DMS53 treated with DMSO at 0.1 percent for 48 hours (cell line): ENCODE measurements around the gene STXBP1.

Experiments used
- DNase-seq: peaks from one replicate; lab custom pipeline; 2025; ENCODE audit not compliant: unreplicated experiment; lab: John Stamatoyannopoulos, UW

STXBP1 gene

GRCh38 chr9:127731938-127732337, 119.9 kb downstream of the STXBP1 start:
- no peak for DNase-seq

DNA sequence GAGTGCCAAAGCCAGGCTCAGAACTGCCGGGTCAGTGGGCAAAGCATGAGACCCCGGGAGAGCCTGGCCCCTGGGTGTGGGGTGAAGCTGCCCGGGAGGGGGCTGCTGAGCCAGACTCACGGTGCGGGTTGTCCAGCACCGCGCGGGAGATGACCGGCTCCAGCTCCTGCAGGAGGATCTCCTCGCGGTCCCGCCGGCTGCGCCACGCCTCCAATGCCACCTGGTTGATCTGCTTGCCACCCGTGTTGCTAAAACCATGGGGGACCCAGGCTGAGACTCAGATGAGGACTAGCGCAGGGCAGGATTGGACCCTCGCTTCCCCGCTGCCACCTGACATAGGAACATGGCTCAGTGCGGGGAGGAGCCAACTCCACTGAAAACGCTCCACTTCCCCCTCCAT, 120.4 kb downstream of the STXBP1 start:
- DNase-seq = no peak

- DNase-seq = no peak
These were observed 121.5 kb downstream of the STXBP1 start for GRCh38 chr9:127733614-127734013.

DNA sequence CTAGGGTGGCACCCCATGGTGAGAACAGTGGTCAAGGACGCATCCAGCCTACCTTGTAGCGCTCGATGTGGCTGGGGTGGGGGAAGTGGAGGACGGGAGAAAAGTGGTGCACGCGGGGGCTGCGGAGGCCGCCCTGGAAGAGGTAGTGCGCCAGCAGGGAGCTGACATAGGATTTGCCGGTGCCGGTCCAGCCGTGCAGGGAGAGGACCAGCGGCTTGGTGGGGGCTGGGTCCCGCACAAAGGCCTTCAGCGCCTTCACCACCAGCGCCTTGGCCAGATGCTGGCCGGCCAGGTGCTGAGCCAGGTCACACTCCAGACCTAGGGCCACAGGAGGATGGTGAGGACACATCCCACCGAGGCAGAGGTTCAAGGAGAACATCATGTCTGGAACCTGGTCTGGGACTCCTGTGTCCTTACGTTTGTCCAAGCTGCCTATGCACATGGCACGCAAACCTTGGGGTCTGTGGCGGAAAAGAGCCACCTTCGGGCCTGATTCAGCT, 122.2 kb downstream of the STXBP1 start:
- no peak for DNase-seq

GRCh38 chr9:127734747-127735529, 122.9 kb downstream of the STXBP1 start, which contains the start of gene TOR2A:
TSS of gene TOR2A (minus strand) at chr9:127735294. CDS start at chr9:127735270, 24 bp downstream.
- DNase-seq = peak; percentile 93

- no peak for DNase-seq
These were observed 123.6 kb downstream of the STXBP1 start for GRCh38 chr9:127735530-127736185.

DNA sequence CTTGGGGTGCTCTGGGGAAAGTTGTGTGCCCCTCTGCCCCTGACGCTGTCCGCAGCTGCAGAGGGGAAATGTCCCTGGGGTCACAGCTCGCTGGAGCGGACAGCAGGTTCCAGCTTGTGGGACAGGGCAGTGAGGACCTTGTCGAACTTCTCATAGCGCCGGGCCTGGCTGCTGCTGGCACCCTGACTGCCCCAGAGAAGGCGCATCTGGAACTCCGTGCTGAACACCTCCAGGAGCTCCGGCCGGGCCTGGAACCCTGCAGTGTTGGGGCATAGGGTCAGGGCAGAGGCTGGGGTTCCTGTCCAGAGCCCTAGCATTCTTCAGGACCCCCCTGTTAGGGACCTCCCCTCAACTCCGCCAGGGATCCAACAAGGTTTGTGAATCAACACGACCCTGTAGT, 126.6 kb downstream of the STXBP1 start:
- DNase-seq = no peak

- DNase-seq = no peak
These were observed 127.7 kb downstream of the STXBP1 start for GRCh38 chr9:127739614-127740330.

- DNase-seq = peak; percentile 76
These were observed 129.9 kb downstream of the STXBP1 start for GRCh38 chr9:127741831-127742434.
